Natural killer cell (primary cell): ENCODE measurements around the gene AGXT. TPM values are rescaled to one million over a fixed set of nuclear protein-coding genes. Genes with fewer than 3 reads are reported as not detected.
A peak's percentile ranks its signal among the peaks of the same experiment; 100 is the strongest.

ENCODE experiments used
- ATAC-seq, 3 donors: fragments of 150-1000 bp in 2 of 3; fragments of 200-7000 bp in 1 of 3; cut with Tn5 transposase; 1 replicate in 1 of 3; 2 replicates in 2 of 3; pipeline ENCODE4 v1.10.0; 2021; ENCODE audit warnings: mild to moderate bottlenecking in 2 of 3, moderate library complexity in 2 of 3
- DNase-seq, 2 donors: peaks; one replicate each; pipeline versions ENCODE4 v3.0.0 to v3.0.0-alpha.2; 2013 to 2021; ENCODE audit warnings: mixed read lengths in 1 of 2
- H3K27ac ChIP-seq: one replicate; pipeline ENCODE4 v1.5.1; 2013; ENCODE audit warnings: mild to moderate bottlenecking, low read length
- H3K27me3 ChIP-seq: one replicate; pipeline ENCODE4 v1.6.1; 2013; ENCODE audit warnings: low read length; ENCODE audit not compliant: control insufficient read depth, insufficient read depth
- H3K36me3 ChIP-seq: one replicate; pipeline ENCODE4 v1.6.1; 2013; ENCODE audit warnings: low read length; ENCODE audit not compliant: control insufficient read depth, insufficient read depth
- H3K4me1 ChIP-seq: one replicate; pipeline ENCODE4 v1.6.1; 2013; ENCODE audit warnings: low read length; ENCODE audit not compliant: control insufficient read depth, insufficient read depth
- H3K4me3 ChIP-seq: one replicate; pipeline ENCODE4 v1.5.1; 2013; ENCODE audit warnings: low read length
- H3K9me3 ChIP-seq: one replicate; pipeline ENCODE4 v1.6.1; 2013; ENCODE audit warnings: low read length; ENCODE audit not compliant: control insufficient read depth, insufficient read depth
- H3K27ac Mint-ChIP-seq, 2 donors: one replicate each; pipeline ENCODE4 v1.8.0; 2022; ENCODE audit warnings: mild to moderate bottlenecking in 2 of 2, mixed read lengths in 2 of 2, moderate library complexity in 1 of 2
- H3K27me3 Mint-ChIP-seq, 2 donors: one replicate each; pipeline ENCODE4 v1.8.0; 2022; ENCODE audit warnings: low read depth in 2 of 2, mixed read lengths in 2 of 2
- H3K36me3 Mint-ChIP-seq: one replicate; pipeline ENCODE4 v1.8.0; 2022; ENCODE audit warnings: mixed read lengths
- H3K4me1 Mint-ChIP-seq, 2 donors: one replicate each; pipeline ENCODE4 v1.8.0; 2022; ENCODE audit warnings: mixed read lengths in 2 of 2
- H3K4me3 Mint-ChIP-seq: one replicate; pipeline ENCODE4 v1.8.0; 2022; ENCODE audit warnings: mild to moderate bottlenecking, moderate library complexity, mixed read lengths
- H3K9me3 Mint-ChIP-seq, 2 donors: one replicate each; pipeline ENCODE4 v1.8.0; 2022; ENCODE audit warnings: mixed read lengths in 2 of 2
- CTCF ChIP-seq: fragments of 200-600 bp; IDR thresholded peaks from one replicate; pipeline ENCODE4 v1.8.0; 2022; ENCODE audit warnings: antibody characterized with exemption
- WGBS: methylation state at CpG from one replicate; pipeline ENCODE4 v1.1.7; 2013; ENCODE audit warnings: missing lambda C conversion rate; ENCODE audit not compliant: insufficient coverage; 5-methylcytosine and 5-hydroxymethylcytosine counted together
- intact Hi-C: fragments of 100-400 bp; cut with micrococcal nuclease; formaldehyde crosslinking; loops from one replicate; pipeline ENCODE4 v1.14.2; 2022
- total RNA-seq, 4 donors: library from RNA; stranded (reverse); fragments of 120-200 nt in 1 of 4; gene quantifications; one replicate each; pipeline versions ENCODE4 v1.2.3 to v1.2.4, GENCODE V29; 2013 to 2022

Gene AGXT
- total RNA-seq, 3 donors from 2014 or later (not counting 1 experiment from before 2014, with no cell fraction given), result not detected

- intact Hi-C loops, result no loop called here
Observed at GRCh38 chr2:240920783-240921231, 52.2 kb downstream of the AGXT start.

GRCh38 chr2:240921311-240921994, 52.8 kb downstream of the AGXT start:
- Histone ChIP-seq H3K4me1 (no peaks in the 10 kb centered on the region), H3K27ac (no peak overlapping the region), H3K27me3 (no peaks in the 10 kb centered on the region), H3K4me3 (no peak overlapping the region), H3K9me3 (no peaks in the 10 kb centered on the region), H3K36me3 (no peaks in the 10 kb centered on the region)
- Mint-ChIP-seq H3K27me3 (no peaks in the 10 kb centered on the region), H3K9me3 (no peaks in the 10 kb centered on the region), H3K4me1 (no peaks in the 10 kb centered on the region), H3K27ac (no peak overlapping the region), H3K36me3 (no peaks in the 10 kb centered on the region), H3K4me3 (no peak overlapping the region)
- DNase-seq (peak in 1 of 2 donors; percentile 14), ATAC-seq (no peak)
- no peak for TF ChIP-seq CTCF
- intact Hi-C loops, result no loop called here
- WGBS, result 85% methylated on average over 13 of the region's 13 CpGs

More at GRCh38 chr2:240920783-240921231, 52.2 kb downstream of the AGXT start:
- no peak overlapping the region for H3K4me3 ChIP-seq
- Mint-ChIP-seq H3K9me3 (no peaks in the 10 kb centered on the region), H3K27me3 (no peaks in the 10 kb centered on the region), H3K4me1 (no peaks in the 10 kb centered on the region), H3K4me3 (no peak overlapping the region), H3K36me3 (no peaks in the 10 kb centered on the region), H3K27ac (no peak overlapping the region)
- H3K4me1 ChIP-seq, result no peaks in the 10 kb centered on the region
- no peaks in the 10 kb centered on the region for H3K9me3 ChIP-seq
- H3K27me3 ChIP-seq, result no peaks in the 10 kb centered on the region
- no peak for TF ChIP-seq CTCF
- DNase-seq, result peak in 1 of 2 donors; percentile 9
- no peaks in the 10 kb centered on the region for H3K36me3 ChIP-seq
- no peak for ATAC-seq
- 87% methylated on average over 4 of the region's 4 CpGs for WGBS
- no peak overlapping the region for H3K27ac ChIP-seq

- WGBS, result 65% methylated on average over 1 of the region's 1 CpG
- ATAC-seq (no peak), DNase-seq (peak in 1 of 2 donors; percentile 11)
- H3K4me3 ChIP-seq, result no peak overlapping the region
- H3K4me3 Mint-ChIP-seq, result no peak overlapping the region
- no peaks in the 10 kb centered on the region for H3K4me1 ChIP-seq
- H3K27me3 Mint-ChIP-seq, result no peaks in the 10 kb centered on the region
- H3K36me3 ChIP-seq, result no peaks in the 10 kb centered on the region
- H3K27ac Mint-ChIP-seq, result no peak overlapping the region
- H3K9me3 ChIP-seq, result no peaks in the 10 kb centered on the region
- no peaks in the 10 kb centered on the region for H3K9me3 Mint-ChIP-seq
- no peaks in the 10 kb centered on the region for H3K4me1 Mint-ChIP-seq
- H3K36me3 Mint-ChIP-seq, result no peaks in the 10 kb centered on the region
- intact Hi-C loops, result no loop called here
- H3K27ac ChIP-seq, result no peak overlapping the region
- TF ChIP-seq CTCF, result no peak
- no peaks in the 10 kb centered on the region for H3K27me3 ChIP-seq
Observed at GRCh38 chr2:240921995-240922244, 53.3 kb downstream of the AGXT start.
